Effector memory CD8-positive, alpha-beta T cell (primary cell): ENCODE data around the gene NPHP4.

Experiments used
- ATAC-seq: fragments of 150-1000 bp; cut with Tn5 transposase; replicated peaks from 2 replicates; pipeline ENCODE4 v1.10.0; 2021; ENCODE audit warnings: mild to moderate bottlenecking, moderate library complexity
- DNase-seq, 3 experiments: peaks; one replicate each; pipeline ENCODE4 v3.0.0; 2021
- H3K27ac Mint-ChIP-seq, 2 donors: one replicate each; pipeline ENCODE4 v1.8.0; 2022; ENCODE audit warnings: mild to moderate bottlenecking in 2 of 2, mixed read lengths in 2 of 2, moderate library complexity in 2 of 2
- H3K27me3 Mint-ChIP-seq, 2 donors: one replicate each; pipeline ENCODE4 v1.8.0; 2022; ENCODE audit warnings: mixed read lengths in 2 of 2
- H3K36me3 Mint-ChIP-seq: one replicate; pipeline ENCODE4 v1.8.0; 2022; ENCODE audit warnings: mild to moderate bottlenecking, moderate library complexity, mixed read lengths; ENCODE audit not compliant: insufficient read depth
- H3K4me1 Mint-ChIP-seq, 2 donors: one replicate each; pipeline ENCODE4 v1.8.0; 2022; ENCODE audit warnings: low read depth in 2 of 2, mixed read lengths in 2 of 2
- H3K4me3 Mint-ChIP-seq, 2 donors: one replicate each; pipeline ENCODE4 v1.8.0; 2022; ENCODE audit warnings: mild to moderate bottlenecking in 2 of 2, mixed read lengths in 2 of 2, moderate library complexity in 2 of 2
- H3K9me3 Mint-ChIP-seq, 2 donors: one replicate each; pipeline ENCODE4 v1.8.0; 2022; ENCODE audit warnings: mixed read lengths in 2 of 2

Gene NPHP4

DNA sequence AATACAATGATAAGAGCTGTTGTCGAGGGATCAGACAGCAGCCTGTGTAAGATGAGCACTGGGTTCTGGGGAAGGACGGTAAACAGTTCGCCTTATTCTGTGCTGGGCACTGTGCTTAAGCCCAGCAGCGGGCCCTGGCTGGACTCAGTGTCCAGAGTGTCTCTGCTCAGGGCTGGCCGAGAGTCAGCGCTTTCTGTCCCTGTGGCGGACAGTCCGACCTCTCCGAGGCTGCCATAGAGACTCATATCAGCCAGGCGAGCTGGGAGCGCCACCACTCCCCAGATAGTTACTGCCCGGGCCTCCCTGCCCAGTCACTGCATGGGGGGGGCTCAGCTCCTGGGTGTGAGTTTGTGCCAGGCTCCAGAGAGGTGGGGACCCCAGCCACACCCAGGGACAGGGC lies 14.7 kb upstream of the NPHP4 start:
- peak overlapping the region; percentile 75 to 90 for H3K27ac Mint-ChIP-seq
- peaks cover 20 to 39% of the 10 kb centered on the region in 2 donors for H3K4me1 Mint-ChIP-seq
- H3K4me3 Mint-ChIP-seq = peak overlapping the region in 1 of 2 donors; percentile 59
- DNase-seq = no peak
- peaks cover 22% of the 10 kb centered on the region for H3K36me3 Mint-ChIP-seq
- H3K27me3 Mint-ChIP-seq = no peaks in the 10 kb centered on the region
- no peak for ATAC-seq
- H3K9me3 Mint-ChIP-seq = no peaks in the 10 kb centered on the region

DNA sequence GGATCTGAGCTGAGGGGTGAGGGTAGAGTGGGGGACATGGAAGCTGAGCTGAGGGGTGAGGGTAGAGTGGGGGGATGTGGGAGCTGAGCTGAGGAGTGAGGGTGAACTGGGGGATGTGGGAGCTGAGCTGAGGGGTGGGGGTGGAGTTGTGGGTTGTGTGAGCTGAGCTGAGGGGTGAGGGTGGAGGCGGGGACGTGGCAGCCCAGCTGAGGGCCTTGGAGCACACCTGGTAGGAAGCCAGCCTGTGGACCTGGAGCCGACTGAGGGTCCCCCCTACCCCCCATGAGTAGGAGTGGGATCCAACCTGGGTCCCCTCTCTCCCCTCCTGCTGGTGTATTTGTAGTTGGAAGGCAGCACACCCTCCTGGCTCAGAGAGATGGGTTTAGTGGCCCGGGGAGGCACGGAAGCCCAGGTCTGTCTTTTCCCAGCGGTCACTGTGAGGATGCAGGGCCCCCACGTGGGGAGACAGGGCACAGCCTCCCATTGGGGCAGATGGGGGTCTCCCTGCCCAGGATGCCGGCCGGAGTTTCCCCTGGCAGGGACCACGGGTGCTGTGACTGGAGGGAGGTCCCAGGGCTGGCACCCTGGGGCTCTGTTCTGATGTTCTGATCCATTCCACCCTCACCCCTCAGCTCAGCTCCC lies 13.2 kb upstream of the NPHP4 start:
- Mint-ChIP-seq H3K36me3 (peaks cover 19% of the 10 kb centered on the region), H3K27ac (peak overlapping the region; percentile 41 to 77), H3K4me3 (no peak overlapping the region), H3K9me3 (no peaks in the 10 kb centered on the region), H3K27me3 (no peaks in the 10 kb centered on the region), H3K4me1 (peaks cover 21 to 39% of the 10 kb centered on the region in 2 donors)
- DNase-seq = no peak
- ATAC-seq = no peak

DNA sequence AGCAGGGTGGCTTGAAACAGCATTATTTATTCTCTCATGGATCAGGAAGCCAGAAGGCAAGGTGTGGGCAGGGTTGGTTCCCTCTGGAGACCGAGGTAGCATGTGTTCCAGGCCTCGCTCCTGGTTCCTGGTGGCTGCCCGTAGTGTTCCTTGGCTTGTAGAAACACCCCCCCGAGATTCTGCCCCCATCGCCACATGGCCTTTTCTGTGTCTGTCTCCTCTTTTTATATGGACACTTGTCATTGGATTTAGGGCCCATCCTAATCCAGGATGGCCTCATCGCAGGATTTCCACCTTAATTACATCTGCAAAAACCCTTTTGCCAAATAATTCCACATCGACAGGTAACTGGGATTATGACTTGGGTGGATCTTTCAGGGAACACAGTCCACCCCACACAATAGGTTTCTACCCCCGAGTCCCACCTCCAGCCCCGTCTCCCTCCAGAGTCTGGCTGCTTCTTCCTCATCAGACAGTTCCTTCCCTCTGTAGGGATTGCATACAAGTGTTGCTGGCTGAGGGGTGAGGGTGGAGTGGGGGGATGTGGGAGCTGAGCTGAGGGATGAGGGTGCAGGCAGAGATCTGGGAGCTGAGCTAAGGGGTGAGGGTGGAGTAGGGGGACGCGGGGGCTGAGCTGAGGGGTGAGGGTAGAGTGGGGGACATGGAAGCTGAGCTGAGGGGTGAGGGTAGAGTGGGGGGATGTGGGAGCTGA lies 12.3 kb upstream of the NPHP4 start:
- Mint-ChIP-seq H3K27me3 (no peaks in the 10 kb centered on the region), H3K4me3 (no peak overlapping the region), H3K9me3 (no peaks in the 10 kb centered on the region), H3K36me3 (peaks cover 22% of the 10 kb centered on the region), H3K27ac (peak overlapping the region in 1 of 2 donors; percentile 46), H3K4me1 (peaks cover 25 to 47% of the 10 kb centered on the region in 2 donors)
- ATAC-seq (no peak), DNase-seq (no peak)

DNA sequence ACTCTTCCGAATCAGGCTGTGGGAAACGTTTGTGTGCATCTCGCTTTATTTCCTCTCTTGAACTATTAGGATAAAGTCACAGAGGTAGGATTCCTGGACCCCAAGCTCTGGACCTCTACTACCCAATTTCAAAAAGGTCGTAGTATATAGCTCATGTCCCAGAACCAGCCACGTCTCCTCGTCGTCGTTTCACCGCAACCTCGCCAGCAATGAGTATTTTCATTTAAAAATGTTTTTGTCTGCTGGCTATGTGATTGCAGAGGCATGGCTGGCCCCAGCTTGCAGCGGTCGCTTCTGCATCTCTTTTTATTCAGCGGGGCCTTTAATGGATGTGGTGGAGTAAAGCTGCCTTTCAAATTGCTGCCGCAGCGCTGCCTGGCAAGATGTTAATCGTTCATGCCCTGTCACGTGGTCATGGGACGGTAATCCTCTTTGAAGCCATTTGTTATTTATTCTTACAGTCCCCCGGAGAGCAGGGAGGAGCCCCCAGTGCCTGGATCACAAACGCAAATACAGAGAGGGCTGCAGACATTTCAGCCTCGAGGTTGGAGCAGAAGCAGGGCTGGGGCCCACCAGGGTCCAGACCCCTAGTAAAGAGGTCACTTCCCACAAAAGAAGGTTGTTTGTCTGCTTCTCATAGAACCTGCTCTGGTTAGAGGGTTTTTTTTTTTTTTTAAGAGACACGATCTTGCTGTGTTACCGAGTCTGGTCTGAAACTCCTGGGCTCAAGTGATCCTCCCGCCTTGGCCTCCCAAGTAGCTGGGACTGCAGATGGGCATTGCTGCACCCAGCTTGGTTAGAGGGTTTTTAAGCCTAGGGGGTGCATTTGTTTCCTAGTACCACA lies 11.6 kb upstream of the NPHP4 start:
- no peak overlapping the region for H3K4me3 Mint-ChIP-seq
- H3K27ac Mint-ChIP-seq = peak overlapping the region; percentile 32 to 46
- no peaks in the 10 kb centered on the region for H3K27me3 Mint-ChIP-seq
- peaks cover 21 to 48% of the 10 kb centered on the region in 2 donors for H3K4me1 Mint-ChIP-seq
- no peaks in the 10 kb centered on the region for H3K9me3 Mint-ChIP-seq
- H3K36me3 Mint-ChIP-seq = peaks cover 23% of the 10 kb centered on the region
- DNase-seq (no peak), ATAC-seq (no peak)

DNA sequence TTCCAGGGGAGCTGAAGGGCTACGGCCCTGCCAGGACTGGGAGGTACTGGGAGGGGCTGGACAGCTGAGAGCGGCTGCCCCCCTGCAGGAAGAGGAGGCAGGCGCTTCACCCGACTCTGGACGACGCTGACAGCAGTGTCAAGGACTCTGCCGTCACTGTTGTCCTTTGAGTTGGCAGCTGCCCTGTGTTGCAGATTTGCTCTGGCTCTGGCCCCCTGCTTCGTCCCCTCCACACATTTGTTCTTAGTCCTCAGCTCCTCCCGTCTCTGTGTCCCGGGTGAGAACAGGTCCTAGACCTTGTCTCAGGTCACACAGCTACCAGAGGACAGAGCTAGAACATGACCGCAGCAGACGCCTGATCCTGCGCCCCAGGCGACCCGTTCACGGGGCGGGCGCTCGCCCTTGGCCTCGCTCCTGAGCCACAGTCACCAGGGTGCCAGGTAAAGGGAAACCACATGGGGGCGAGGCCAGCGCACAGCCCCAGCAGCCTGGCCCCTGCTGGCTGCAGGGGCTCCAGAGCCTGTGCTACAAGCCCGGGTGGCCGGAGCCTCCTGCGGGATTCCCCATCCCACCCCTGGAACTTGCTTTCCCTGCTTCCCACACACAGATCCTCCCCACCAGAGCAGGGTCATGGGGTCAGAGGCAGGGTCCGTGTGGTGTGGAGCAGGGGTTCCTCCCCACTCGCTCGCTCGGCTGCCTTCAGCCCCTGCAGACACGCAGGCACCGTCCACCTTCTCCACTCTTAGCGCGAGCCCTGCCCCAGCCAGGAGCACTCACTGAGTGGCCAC lies 10.7 kb upstream of the NPHP4 start:
- no peak for DNase-seq
- Mint-ChIP-seq H3K9me3 (no peaks in the 10 kb centered on the region), H3K4me1 (peaks cover 25 to 49% of the 10 kb centered on the region in 2 donors), H3K36me3 (peaks cover 21% of the 10 kb centered on the region), H3K27me3 (no peaks in the 10 kb centered on the region), H3K27ac (peak overlapping the region; percentile 32 to 46), H3K4me3 (no peak overlapping the region)
- ATAC-seq = no peak

DNA sequence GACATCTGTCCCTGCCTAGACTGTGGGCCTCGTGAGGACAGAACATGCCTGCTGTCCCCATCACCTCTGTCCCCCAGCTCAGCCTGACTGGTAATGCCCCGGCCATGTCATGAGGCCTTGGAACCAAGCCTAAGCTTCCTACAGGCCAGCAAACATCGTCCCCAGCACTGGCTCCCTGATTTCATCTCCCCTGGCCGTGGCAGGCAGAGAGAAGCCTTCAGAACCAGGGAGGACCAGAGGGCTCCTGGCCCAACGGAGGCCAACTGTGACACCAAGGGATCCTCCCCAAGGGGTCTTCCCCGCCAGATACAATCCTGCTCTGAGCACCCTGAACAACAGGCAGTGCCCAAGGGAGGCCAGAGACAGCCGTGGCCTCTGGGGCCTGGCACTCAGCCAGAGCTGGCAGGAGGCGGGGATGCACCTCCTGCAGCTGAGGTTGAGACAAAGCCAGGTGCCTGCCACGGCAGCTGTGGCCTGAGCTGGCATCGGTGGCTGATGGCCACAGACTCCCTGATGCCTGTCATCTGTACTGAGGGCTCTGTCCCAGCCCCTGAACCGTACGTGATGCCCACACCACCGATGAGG lies 9.9 kb upstream of the NPHP4 start:
- peak; percentile 31 for ATAC-seq
- DNase-seq = no peak
- H3K4me1 Mint-ChIP-seq = peaks cover 27 to 57% of the 10 kb centered on the region in 2 donors
- no peak overlapping the region for H3K27ac Mint-ChIP-seq
- H3K36me3 Mint-ChIP-seq = peaks cover 18% of the 10 kb centered on the region
- H3K4me3 Mint-ChIP-seq = no peak overlapping the region
- H3K27me3 Mint-ChIP-seq = no peaks in the 10 kb centered on the region
- H3K9me3 Mint-ChIP-seq = no peaks in the 10 kb centered on the region

DNA sequence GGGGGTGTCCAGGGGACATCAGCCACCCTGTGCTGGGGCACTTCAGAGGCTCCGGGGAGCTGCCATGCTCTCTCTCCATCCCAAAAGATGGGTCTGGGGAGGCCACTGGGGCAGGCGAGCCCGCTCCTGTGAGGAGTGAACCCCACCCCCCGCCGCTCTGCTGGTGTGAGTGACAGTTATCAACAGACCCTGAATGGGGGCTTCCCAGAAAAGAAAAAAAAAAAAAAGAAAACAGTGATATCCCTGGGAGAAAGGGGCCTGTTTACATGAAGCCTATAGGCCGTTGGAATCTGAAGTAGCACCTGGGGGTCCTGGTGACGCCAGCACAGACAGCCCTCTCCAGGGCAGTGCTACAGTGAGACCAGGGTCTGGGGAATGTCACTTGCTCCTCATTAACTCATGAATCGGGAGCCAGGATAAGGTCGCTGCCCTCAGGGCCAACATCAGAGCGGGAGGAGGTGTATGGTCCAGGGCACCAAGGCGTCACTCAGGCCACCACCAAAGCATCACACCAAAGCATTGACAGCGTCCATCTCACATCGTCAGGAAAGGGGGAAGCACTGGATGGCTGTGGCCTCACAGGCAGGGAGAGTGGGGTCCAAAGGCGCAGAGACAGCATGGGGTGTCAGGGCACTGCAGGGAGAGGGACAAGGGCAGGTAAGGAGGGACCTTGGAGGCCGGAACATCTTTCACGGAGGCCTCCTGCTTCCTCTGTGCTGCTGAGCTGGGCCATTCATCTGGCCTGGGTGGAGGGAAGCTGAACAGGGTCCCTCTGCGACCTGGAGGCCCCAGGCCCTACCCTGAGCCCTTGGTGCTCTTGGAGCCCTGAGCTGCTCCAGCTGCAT lies 8.4 kb upstream of the NPHP4 start:
- Mint-ChIP-seq H3K27me3 (no peaks in the 10 kb centered on the region), H3K27ac (peak overlapping the region; percentile 59 to 84), H3K4me3 (no peak overlapping the region), H3K36me3 (peaks cover 17% of the 10 kb centered on the region), H3K4me1 (peaks cover 30 to 53% of the 10 kb centered on the region in 2 donors), H3K9me3 (no peaks in the 10 kb centered on the region)
- ATAC-seq (no peak), DNase-seq (no peak)

DNA sequence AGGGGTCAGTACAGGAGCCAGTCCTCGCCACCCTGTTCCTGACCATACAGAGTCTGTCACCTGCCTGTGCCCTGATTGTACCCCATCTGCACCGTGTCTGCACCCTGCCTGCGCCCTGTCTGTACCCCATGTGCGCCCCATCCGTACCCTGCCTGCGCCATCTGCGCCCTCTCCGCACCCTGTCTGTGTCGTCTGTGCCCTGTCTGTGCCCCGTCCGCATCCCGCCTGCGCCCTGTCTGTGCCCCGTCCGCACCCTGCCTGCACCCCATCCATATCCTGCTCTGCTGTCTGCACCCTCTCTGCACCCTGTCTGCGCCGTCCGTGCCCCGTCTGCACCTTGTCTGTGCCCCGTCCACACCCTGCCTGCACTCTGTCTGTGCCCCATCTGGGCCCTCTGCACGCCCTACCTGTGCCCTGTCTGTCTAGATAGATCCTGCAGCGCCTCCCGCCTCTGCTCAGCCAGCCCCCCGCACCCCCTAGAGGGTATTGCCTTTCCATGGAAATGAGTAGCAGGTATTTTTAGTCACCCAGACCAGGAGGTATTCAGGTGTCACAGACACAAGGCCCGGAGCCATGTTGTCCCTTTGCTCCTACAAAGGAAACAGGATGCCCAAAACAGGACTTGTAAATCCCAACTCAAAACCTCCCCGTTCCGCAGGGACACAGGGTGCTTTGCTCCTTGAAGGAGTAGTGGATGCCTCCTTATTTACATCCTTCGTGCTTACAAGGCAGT lies 7.7 kb upstream of the NPHP4 start:
- DNase-seq = no peak
- Mint-ChIP-seq H3K4me3 (no peak overlapping the region), H3K27ac (peak overlapping the region; percentile 59 to 81), H3K9me3 (no peaks in the 10 kb centered on the region), H3K36me3 (peaks cover 17% of the 10 kb centered on the region), H3K27me3 (no peaks in the 10 kb centered on the region), H3K4me1 (peaks cover 36 to 53% of the 10 kb centered on the region in 2 donors)
- ATAC-seq = no peak

DNA sequence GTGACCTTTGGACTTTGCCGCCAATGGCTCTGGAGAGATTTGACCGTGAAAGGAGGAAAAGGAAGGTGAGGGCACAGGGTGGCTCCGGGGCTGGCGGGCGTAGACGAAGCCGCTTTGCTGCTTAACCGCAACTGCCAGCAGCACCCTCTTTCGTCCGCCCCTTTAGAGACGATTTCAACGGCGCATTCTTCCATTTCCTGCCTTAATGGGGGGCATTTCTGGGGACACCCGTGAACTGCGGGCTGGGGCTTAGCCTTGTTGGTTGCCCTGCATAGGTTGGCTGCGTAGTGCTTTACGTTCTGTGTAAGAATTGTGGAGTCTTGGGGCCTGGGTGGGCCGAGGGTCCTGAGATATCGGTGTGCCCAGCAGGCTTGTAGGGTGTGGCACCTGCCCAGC lies 6.7 kb upstream of the NPHP4 start:
- no peak overlapping the region for H3K4me3 Mint-ChIP-seq
- H3K27ac Mint-ChIP-seq = peak overlapping the region in 1 of 2 donors; percentile 8
- DNase-seq = no peak
- no peak for ATAC-seq
- peaks cover 45 to 57% of the 10 kb centered on the region in 2 donors for H3K4me1 Mint-ChIP-seq
- no peaks in the 10 kb centered on the region for H3K9me3 Mint-ChIP-seq
- no peaks in the 10 kb centered on the region for H3K27me3 Mint-ChIP-seq
- peaks cover 16% of the 10 kb centered on the region for H3K36me3 Mint-ChIP-seq

DNA sequence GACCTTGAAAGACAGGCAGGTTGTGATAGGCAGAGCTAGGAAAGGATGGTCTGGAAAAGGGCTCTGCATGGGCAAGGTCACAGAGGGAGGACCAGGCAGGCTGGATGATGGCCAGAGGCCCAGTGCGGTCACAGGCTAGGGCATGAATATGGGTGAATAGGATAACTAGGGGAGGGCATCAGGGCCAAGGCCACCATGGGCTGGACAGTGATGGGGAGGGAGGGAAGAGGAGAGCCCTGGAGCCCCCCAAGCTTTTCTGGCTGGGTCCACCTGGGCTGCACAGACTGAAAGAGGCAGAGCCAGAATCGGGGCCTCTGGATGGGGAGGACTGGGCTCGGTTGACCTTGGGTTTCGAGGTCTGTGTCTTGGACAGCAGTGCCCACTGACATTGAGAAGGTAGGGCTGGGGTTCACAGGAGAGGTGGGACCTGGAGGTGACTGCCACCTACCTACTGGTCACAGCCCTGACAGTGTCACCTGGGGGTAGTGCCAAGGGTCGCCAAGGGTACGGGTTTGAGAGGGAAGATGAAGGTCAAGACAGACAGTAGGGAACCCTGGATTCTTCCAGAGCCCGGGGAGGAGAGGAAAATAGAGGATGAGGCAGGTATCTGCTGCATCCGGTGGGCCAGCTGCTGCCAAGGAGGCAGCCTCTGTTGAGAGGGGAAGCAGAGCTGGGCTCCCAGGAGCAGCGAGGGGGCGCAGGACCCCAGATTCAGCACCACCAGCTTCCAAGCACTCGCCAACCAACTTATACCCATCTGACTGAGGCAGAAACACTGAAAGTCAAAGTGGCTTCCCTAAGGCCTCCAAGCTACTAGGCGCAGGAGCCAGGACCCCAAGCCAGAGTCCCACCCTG lies 6.1 kb upstream of the NPHP4 start:
- ATAC-seq = no peak
- Mint-ChIP-seq H3K27ac (peak overlapping the region; percentile 8 to 65), H3K27me3 (no peaks in the 10 kb centered on the region), H3K4me1 (peaks cover 49 to 61% of the 10 kb centered on the region in 2 donors), H3K4me3 (no peak overlapping the region), H3K9me3 (no peaks in the 10 kb centered on the region), H3K36me3 (peaks cover 16% of the 10 kb centered on the region)
- no peak for DNase-seq

DNA sequence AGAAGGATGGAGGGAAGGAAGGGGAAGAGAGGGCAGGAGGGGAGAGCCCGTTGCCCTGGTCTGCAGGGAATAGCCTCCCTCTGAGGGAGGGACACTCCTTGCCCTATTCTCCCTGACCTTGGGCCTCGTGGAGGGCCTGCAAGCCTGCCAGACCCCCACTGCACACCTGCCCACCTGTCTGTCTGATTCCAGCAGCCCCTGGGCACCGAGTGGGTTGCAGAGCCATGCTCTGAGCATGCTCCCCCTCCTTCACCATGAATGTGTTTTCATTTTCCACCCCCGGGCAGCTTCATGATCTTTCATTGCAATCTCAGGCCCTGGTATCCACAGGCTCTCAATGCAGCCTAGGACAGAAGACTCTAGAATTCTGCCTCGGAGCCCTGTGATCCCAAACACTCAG lies 5.1 kb upstream of the NPHP4 start:
- Mint-ChIP-seq H3K27ac (peak overlapping the region; percentile 18 to 65), H3K4me3 (no peak overlapping the region), H3K36me3 (peaks cover 24% of the 10 kb centered on the region), H3K9me3 (no peaks in the 10 kb centered on the region), H3K4me1 (peaks cover 50 to 60% of the 10 kb centered on the region in 2 donors), H3K27me3 (no peaks in the 10 kb centered on the region)
- no peak for DNase-seq
- no peak for ATAC-seq
